Activated CD8-positive, alpha-beta memory T cell treated with anti-CD3 and anti-CD28 coated beads, Interleukin-2, amount 10 ng/mL, durations not matched to agents 7 days and 5 days (primary cell): ENCODE results near the gene SPATA3. TPM values are rescaled to one million over a fixed set of nuclear protein-coding genes. Genes with fewer than 3 reads are reported as not detected.

ENCODE experiments used
- ATAC-seq: fragments of 150-1000 bp; cut with Tn5 transposase; one replicate; pipeline ENCODE4 v1.10.0; 2021; ENCODE audit warnings: moderate library complexity
- CTCF ChIA-PET: fragments of 350-600 bp; sonication (Branson Sonifier 250); formaldehyde crosslinking; loops from one replicate; lab custom pipeline; 2021; ENCODE audit warnings: antibody characterized with exemption; lab: Charles Lee
- DNase-seq: peaks from one replicate; pipeline ENCODE4 v3.0.0-alpha.2; 2020
- H3K27ac Mint-ChIP-seq: one replicate; pipeline ENCODE4 v1.8.0; 2021; ENCODE audit warnings: mild to moderate bottlenecking, mixed read lengths
- H3K27me3 Mint-ChIP-seq: one replicate; pipeline ENCODE4 v1.8.0; 2021; ENCODE audit warnings: mixed read lengths
- H3K36me3 Mint-ChIP-seq: one replicate; pipeline ENCODE4 v1.8.0; 2021; ENCODE audit warnings: mild to moderate bottlenecking, mixed read lengths
- H3K4me1 Mint-ChIP-seq: one replicate; pipeline ENCODE4 v1.8.0; 2021; ENCODE audit warnings: mixed read lengths
- H3K4me3 Mint-ChIP-seq: one replicate; pipeline ENCODE4 v1.8.0; 2021; ENCODE audit warnings: mild to moderate bottlenecking, moderate library complexity, mixed read lengths
- H3K9me3 Mint-ChIP-seq: one replicate; pipeline ENCODE4 v1.8.0; 2022; ENCODE audit warnings: low read depth, mixed read lengths
- total RNA-seq, 2 experiments: library from RNA; stranded (reverse); gene quantifications; one replicate each; pipeline ENCODE4 v1.2.3, GENCODE V29; 2021

The SPATA3 gene
- total RNA-seq, 2 experiments from 2014 or later = 0.44 to 1.2 TPM

DNA sequence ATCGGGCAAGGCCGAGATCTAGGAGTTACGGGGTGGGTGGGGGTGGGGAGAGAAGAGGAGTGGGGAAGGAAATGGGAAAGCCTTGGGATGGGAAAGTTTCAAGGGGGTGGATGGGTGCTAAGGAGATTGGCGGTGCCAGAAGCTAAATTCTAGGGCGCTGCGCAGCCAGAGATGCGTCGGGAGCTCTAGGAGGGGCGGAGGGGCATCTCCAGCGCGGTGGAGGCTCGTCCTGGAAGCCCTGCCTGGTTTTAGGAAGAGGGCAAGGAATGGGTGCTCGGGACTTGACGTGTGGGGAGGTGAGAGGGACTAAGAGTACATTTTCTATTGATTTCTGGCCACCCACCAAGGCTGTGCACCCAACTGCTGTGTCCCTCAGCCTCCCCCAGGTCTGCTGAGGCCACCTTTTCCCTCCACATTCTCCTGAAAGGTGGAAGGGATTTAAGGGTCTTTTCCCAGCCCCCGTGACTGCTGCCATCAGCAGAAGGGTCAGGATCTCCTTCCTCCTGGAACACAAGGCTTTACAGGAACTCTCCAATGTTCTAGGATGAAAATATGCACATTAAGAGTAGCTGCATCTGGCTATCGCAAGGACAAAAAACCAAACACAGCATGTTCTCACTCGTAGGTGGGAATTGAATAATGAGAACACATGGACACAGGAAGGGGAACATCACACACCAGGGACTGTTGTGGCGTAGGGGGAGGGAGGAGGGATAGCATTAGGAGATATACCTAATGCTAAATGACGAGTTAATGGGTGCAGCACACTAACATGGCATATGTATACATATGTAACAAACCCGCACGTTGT, 42.8 kb downstream of the SPATA3 start:
- CTCF ChIA-PET = interaction anchor here (1.0 kb wide), 1 partner anchor 51 kb away, joined by 3 read pairs; no protein-coding TSS in a partner anchor
- no peaks in the 10 kb centered on the region for H3K36me3 Mint-ChIP-seq
- peak overlapping the region; percentile 14 for H3K4me3 Mint-ChIP-seq
- no peak for ATAC-seq
- no peaks in the 10 kb centered on the region for H3K9me3 Mint-ChIP-seq
- no peak for DNase-seq
- H3K27ac Mint-ChIP-seq = no peak overlapping the region
- H3K4me1 Mint-ChIP-seq = peaks cover 2% of the 10 kb centered on the region
- H3K27me3 Mint-ChIP-seq = peaks cover 80% of the 10 kb centered on the region

GRCh38 chr2:231039294-231039664, 43.4 kb downstream of the SPATA3 start:
- CTCF ChIA-PET = interaction anchor here (1.0 kb wide), 1 partner anchor 52 kb away, joined by 3 read pairs; no protein-coding TSS in a partner anchor
- no peak overlapping the region for H3K27ac Mint-ChIP-seq
- no peak overlapping the region for H3K4me3 Mint-ChIP-seq
- ATAC-seq (no peak), DNase-seq (no peak)
- H3K4me1 Mint-ChIP-seq = peaks cover 2% of the 10 kb centered on the region
- H3K9me3 Mint-ChIP-seq = no peaks in the 10 kb centered on the region
- no peaks in the 10 kb centered on the region for H3K36me3 Mint-ChIP-seq
- H3K27me3 Mint-ChIP-seq = peaks cover 77% of the 10 kb centered on the region

DNA sequence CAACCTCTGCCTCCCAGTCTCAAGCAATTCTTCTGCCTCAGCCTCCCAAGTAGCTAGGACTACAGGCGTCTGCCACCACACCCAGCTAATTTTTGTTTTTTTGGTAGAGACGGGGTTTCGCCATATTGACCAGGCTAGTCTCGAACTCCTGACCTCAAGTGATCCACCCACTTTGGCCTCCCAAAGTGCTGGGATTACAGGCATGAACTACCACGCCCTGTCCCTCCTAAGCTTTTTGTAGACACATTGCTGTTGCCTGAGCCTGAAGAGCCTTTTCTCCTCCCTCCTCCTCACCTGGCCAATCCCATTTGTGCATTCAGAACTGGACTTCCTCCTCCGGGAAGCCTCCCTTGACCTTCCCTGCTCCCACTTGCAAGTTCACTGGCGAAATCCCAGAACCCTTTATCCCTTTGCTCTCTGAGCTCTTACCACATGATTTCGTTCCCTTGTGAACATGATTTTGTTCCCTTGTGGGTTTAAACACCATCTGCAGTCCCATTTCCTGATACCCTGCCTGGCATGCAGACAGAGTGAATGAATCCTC, 44.0 kb downstream of the SPATA3 start:
- no peak for DNase-seq
- Mint-ChIP-seq H3K36me3 (no peaks in the 10 kb centered on the region), H3K9me3 (no peaks in the 10 kb centered on the region), H3K27ac (no peak overlapping the region), H3K27me3 (peaks cover 72% of the 10 kb centered on the region), H3K4me3 (no peak overlapping the region), H3K4me1 (peaks cover 2% of the 10 kb centered on the region)
- CTCF ChIA-PET = interaction anchor here (0.8 kb wide), 1 partner anchor 13 kb away, joined by 3 read pairs; no protein-coding TSS in a partner anchor
- no peak for ATAC-seq

DNA sequence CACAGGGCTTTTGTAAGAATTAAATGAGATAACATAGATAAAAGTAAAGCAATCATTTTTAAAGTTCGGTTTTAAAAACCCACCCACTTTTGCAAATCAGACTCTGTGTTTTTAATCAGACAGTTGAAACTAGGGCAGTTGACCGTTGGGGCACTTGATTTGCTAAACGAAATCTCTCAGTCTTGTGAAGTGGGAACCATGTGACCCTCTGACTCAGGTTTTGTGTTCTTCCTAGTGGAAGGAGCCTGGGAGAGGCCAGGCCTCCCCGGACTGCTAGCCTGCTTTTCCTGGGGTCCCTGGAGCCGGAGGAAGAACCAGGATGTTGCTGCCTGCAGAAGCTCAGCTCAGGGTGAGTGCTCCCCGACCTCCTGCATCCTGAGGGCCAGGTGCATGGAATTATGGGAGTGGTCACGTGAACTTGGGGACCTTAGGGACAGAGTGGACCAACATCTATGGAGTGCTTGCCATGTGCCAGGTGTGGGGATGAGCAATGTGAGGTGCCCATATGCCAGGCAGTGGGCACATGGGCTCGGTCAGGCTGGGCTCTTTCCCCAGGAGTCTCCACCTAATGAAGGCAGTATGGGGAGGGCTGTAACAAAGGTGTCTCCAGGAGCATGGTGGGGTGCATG, 45.3 kb downstream of the SPATA3 start:
- H3K36me3 Mint-ChIP-seq = no peaks in the 10 kb centered on the region
- peaks cover 63% of the 10 kb centered on the region for H3K27me3 Mint-ChIP-seq
- no peaks in the 10 kb centered on the region for H3K9me3 Mint-ChIP-seq

GRCh38 chr2:231043796-231044195, 47.9 kb downstream of the SPATA3 start:
- H3K9me3 Mint-ChIP-seq = no peaks in the 10 kb centered on the region
- H3K4me1 Mint-ChIP-seq = no peaks in the 10 kb centered on the region
- CTCF ChIA-PET = interaction anchor here (0.6 to 1.5 kb wide), 3 partner anchors 9 to 1104 kb away, joined by 3 to 8 read pairs (median 4); partner anchors contain the start of gene PSMD1

More for the DNA sequence above, 45.3 kb downstream of the SPATA3 start:
- Mint-ChIP-seq H3K4me3 (no peak overlapping the region), H3K4me1 (peaks cover 2% of the 10 kb centered on the region), H3K27ac (no peak overlapping the region)
- DNase-seq (no peak), ATAC-seq (no peak)
- CTCF ChIA-PET = no interaction called here

GRCh38 chr2:231046916-231047273, 51.0 kb downstream of the SPATA3 start:
- H3K27me3 Mint-ChIP-seq = peaks cover 51% of the 10 kb centered on the region
- H3K36me3 Mint-ChIP-seq = no peaks in the 10 kb centered on the region
- H3K4me1 Mint-ChIP-seq = peaks cover 15% of the 10 kb centered on the region
- H3K27ac Mint-ChIP-seq = no peak overlapping the region
- DNase-seq (no peak), ATAC-seq (no peak)
- CTCF ChIA-PET = no interaction called here
- H3K4me3 Mint-ChIP-seq = no peak overlapping the region
- no peaks in the 10 kb centered on the region for H3K9me3 Mint-ChIP-seq

More at GRCh38 chr2:231043796-231044195, 47.9 kb downstream of the SPATA3 start:
- H3K36me3 Mint-ChIP-seq = no peaks in the 10 kb centered on the region
- ATAC-seq = no peak
- no peak for DNase-seq
- no peak overlapping the region for H3K4me3 Mint-ChIP-seq
- H3K27me3 Mint-ChIP-seq = peaks cover 63% of the 10 kb centered on the region
- no peak overlapping the region for H3K27ac Mint-ChIP-seq

DNA sequence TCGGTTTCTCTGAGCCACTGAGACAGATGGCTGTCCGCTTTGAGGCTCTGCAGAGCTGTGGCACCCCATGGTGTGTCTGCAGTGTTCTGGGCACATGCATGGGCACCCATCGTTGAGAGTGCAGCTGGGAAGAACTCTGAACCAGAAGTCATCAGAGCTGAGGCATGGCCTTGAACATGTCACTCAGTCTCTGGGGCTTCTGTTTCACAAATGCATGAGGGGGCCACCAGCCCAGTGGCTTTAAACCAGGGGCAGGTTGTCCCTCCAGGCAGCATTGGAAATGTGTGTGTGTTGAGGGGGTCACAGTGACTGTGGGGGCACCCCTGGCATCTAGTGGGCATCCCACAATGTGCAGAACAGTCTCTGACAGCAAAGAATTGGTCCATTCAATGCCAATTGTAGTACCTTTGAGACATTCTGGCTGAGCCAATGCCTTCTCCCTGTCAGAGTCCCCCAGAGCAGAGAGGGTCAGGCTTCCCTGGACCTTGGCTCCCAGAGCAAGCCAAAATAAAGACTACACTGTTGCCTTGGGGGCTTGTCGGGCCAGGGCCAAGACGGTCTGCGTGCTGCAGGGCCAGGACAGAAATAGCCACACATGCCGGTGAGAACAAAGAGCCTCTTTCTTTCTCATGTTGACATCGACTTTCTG, 51.5 kb downstream of the SPATA3 start:
- H3K4me3 Mint-ChIP-seq = no peak overlapping the region
- no peak overlapping the region for H3K27ac Mint-ChIP-seq
- peaks cover 51% of the 10 kb centered on the region for H3K27me3 Mint-ChIP-seq
- peaks cover 18% of the 10 kb centered on the region for H3K4me1 Mint-ChIP-seq
- no peaks in the 10 kb centered on the region for H3K9me3 Mint-ChIP-seq
- CTCF ChIA-PET = interaction anchor here (0.9 kb wide), 1 partner anchor 223 kb away, joined by 3 read pairs; no protein-coding TSS in a partner anchor
- no peaks in the 10 kb centered on the region for H3K36me3 Mint-ChIP-seq
- DNase-seq (no peak), ATAC-seq (no peak)

- CTCF ChIA-PET = interaction anchor here (0.9 to 1.5 kb wide), 3 partner anchors 144 to 224 kb away, joined by 3 to 4 read pairs (median 3); no protein-coding TSS in a partner anchor
- no peak for ATAC-seq
- no peaks in the 10 kb centered on the region for H3K9me3 Mint-ChIP-seq
- H3K27me3 Mint-ChIP-seq = peaks cover 53% of the 10 kb centered on the region
- no peak overlapping the region for H3K4me3 Mint-ChIP-seq
- H3K4me1 Mint-ChIP-seq = peaks cover 26% of the 10 kb centered on the region
- DNase-seq = no peak
- no peak overlapping the region for H3K27ac Mint-ChIP-seq
- H3K36me3 Mint-ChIP-seq = no peaks in the 10 kb centered on the region
Measured at GRCh38 chr2:231047923-231048915, 52.3 kb downstream of the SPATA3 start.

- Mint-ChIP-seq H3K36me3 (no peaks in the 10 kb centered on the region), H3K4me1 (peaks cover 38% of the 10 kb centered on the region), H3K27ac (no peak overlapping the region), H3K27me3 (peaks cover 45% of the 10 kb centered on the region), H3K4me3 (no peak overlapping the region), H3K9me3 (no peaks in the 10 kb centered on the region)
- ATAC-seq (no peak), DNase-seq (no peak)
- CTCF ChIA-PET = interaction anchor here (0.7 to 2.1 kb wide), 3 partner anchors 125 to 202 kb away, joined by 3 to 9 read pairs (median 4); no protein-coding TSS in a partner anchor
Measured at GRCh38 chr2:231049286-231050017, 53.5 kb downstream of the SPATA3 start.

GRCh38 chr2:231050018-231050901, 54.3 kb downstream of the SPATA3 start:
- peak; percentile 70 for DNase-seq
- H3K4me3 Mint-ChIP-seq = no peak overlapping the region
- H3K27ac Mint-ChIP-seq = no peak overlapping the region
- peaks cover 38% of the 10 kb centered on the region for H3K4me1 Mint-ChIP-seq
- CTCF ChIA-PET = interaction anchor here (0.5 to 2.3 kb wide), 9 partner anchors 11 to 237 kb away, joined by 3 to 11 read pairs (median 4); no protein-coding TSS in a partner anchor
- no peak for ATAC-seq
- peaks cover 45% of the 10 kb centered on the region for H3K27me3 Mint-ChIP-seq
- H3K9me3 Mint-ChIP-seq = no peaks in the 10 kb centered on the region
- H3K36me3 Mint-ChIP-seq = no peaks in the 10 kb centered on the region

- no peaks in the 10 kb centered on the region for H3K36me3 Mint-ChIP-seq
- no peaks in the 10 kb centered on the region for H3K9me3 Mint-ChIP-seq
- ATAC-seq (peak; percentile 9), DNase-seq (no peak)
- H3K4me3 Mint-ChIP-seq = no peak overlapping the region
- H3K4me1 Mint-ChIP-seq = peaks cover 41% of the 10 kb centered on the region
- CTCF ChIA-PET = interaction anchor here (0.7 to 2.6 kb wide), 10 partner anchors 10 to 227 kb away, joined by 3 to 13 read pairs (median 4); no protein-coding TSS in a partner anchor
- no peak overlapping the region for H3K27ac Mint-ChIP-seq
- peaks cover 43% of the 10 kb centered on the region for H3K27me3 Mint-ChIP-seq
Measured at GRCh38 chr2:231051116-231051515, 55.2 kb downstream of the SPATA3 start.
